Kasumi-1 (cell line): ENCODE results near the gene FAM234A.

Experiments
- DNase-seq, 2 experiments: peaks; one replicate each; lab custom pipeline; 2025; lab: John Stamatoyannopoulos, UW

The FAM234A gene

DNA sequence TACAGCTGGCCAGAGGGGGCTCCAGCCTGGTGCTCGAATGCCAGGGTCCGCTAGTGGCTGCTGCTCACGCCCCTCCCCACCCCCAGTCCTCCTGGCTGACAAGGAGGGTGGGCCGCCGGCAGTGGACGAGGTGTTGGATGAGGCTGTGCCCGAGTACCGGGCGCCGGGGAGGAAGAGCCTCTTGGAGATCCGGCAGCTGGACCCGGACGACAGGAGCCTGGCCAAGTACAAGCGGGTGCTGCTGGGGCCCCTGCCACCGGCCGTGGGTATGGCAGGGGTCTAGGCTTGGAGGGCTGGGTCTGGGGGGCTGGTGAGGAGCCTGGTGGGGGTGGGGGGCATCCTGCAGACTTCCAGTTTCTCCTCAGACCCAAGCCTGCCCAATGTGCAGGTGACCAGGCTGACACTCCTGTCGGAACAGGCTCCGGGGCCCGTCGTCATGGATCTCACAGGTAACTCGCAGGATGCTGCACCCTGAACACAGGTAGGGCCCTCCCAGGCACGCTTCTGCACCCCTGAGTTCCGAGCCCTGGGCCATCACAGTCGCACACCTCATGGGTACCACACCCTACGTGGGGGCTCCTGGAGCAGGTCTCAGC lies 47.1 kb downstream of the FAM234A start:
- no peak for DNase-seq

DNA sequence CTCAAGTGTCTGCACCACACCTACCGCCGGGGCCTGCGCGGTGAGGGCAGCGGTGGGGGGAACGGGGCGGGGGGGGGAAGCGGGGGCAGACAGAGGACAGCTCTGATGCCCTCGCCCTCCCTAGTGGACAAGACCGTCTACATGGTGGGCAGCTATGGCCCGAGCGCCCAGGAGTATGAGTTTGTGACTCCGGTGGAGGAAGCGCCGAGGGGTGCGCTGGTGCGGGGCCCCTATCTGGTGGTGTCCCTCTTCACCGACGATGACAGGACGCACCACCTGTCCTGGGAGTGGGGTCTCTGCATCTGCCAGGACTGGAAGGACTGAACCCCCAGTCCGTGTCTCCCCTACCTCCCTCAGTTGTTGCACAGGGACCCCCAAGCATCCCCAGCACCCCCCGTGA lies 47.9 kb downstream of the FAM234A start:
- no peak for DNase-seq

DNA sequence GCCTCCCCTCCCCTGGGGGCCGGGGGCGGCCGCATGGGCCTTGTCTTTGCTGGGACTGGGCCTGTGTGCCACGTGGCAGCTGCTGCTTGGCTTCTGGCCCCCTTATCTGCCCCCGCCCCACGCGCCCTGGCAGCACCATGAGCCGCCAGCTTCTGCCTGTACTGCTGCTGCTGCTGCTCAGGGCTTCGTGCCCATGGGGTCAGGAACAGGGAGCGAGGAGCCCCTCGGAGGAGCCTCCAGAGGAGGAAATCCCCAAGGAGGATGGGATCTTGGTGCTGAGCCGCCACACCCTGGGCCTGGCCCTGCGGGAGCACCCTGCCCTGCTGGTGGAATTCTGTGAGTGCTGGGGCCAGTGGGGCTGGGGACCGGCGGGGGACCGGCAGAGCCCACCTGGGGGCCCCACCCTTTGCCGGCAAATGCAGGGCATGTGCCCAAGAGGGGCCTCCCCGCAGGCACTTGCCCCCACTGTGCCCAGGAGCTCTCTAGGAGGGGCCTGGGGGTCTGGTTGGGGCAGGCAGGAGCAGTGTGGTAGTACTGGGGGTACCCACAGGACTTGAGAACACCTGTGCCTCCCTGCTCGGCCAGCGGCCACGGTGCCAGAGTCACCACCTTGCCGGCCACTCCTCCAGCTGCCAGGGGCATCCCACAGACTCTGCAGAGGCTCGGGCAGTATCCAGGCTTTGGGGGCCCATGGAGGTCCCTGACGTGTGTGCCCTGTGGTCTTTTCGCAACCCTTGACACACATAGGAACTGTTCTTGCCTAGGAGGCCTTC lies 48.6 kb downstream of the FAM234A start, which contains the start of gene PDIA2:
Gene PDIA2, plus strand, starts transcription at position 132 of the 773 bp plus-strand sequence. Its CDS starts 6 bp downstream, at position 138.
- no peak for DNase-seq

DNA sequence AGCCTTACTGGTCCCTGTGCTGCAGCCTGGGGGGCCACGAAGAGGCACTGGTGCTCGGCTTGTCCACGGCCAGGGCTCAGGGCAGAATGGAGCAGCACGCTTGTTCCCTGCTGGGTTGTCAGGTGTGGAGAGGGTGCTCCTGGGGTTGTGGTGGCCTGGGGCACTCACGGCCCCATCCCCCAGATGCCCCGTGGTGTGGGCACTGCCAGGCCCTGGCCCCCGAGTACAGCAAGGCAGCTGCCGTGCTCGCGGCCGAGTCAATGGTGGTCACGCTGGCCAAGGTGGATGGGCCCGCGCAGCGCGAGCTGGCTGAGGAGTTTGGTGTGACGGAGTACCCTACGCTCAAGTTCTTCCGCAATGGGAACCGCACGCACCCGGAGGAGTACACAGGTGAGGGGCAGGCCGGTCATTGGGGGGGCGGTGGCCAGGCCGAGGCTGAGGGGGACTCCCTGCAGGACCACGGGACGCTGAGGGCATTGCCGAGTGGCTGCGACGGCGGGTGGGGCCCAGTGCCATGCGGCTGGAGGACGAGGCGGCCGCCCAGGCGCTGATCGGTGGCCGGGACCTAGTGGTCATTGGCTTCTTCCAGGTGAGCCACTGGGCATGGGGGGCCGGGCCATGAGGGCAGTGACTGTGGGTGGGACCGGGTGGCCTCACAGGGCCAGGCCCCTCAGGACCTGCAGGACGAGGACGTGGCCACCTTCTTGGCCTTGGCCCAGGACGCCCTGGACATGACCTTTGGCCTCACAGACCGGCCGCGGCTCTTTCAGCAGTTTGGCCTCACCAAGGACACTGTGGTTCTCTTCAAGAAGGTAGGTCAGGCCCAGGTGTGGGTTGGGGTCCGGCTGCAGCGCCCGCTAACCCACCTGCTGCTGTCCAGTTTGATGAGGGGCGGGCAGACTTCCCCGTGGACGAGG lies 49.8 kb downstream of the FAM234A start:
- no peak for DNase-seq

DNA sequence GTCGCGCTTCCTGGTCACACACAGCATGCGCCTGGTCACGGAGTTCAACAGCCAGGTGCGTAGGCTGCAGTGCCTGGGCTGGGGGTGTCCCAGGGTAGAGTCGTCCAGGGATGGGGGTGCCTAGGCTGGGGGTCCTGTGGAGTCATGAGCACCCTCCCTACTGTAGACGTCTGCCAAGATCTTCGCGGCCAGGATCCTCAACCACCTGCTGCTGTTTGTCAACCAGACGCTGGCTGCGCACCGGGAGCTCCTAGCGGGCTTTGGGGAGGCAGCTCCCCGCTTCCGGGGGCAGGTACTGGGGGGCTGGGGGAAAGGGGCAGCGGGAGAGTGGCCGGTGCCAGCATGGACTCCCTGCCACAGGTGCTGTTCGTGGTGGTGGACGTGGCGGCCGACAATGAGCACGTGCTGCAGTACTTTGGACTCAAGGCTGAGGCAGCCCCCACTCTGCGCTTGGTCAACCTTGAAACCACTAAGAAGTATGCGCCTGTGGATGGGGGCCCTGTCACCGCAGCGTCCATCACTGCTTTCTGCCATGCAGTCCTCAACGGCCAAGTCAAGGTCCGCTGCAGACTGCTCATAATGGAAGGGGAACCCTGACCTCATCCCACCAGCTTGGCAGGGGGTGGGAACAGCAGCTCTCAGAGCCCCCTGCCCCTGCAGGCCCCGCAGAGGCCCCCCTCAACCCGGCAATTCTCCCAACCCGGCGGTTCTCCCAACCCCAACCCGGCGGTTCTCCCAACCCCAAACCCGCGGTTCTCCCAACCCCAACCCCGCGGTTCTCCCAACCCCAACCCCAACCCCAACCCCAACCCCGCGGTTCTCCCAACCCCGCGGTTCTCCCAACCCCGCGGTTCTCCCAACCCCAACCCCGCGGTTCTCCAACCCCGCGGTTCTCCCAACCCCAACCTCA lies 50.8 kb downstream of the FAM234A start:
- no peak for DNase-seq

DNA sequence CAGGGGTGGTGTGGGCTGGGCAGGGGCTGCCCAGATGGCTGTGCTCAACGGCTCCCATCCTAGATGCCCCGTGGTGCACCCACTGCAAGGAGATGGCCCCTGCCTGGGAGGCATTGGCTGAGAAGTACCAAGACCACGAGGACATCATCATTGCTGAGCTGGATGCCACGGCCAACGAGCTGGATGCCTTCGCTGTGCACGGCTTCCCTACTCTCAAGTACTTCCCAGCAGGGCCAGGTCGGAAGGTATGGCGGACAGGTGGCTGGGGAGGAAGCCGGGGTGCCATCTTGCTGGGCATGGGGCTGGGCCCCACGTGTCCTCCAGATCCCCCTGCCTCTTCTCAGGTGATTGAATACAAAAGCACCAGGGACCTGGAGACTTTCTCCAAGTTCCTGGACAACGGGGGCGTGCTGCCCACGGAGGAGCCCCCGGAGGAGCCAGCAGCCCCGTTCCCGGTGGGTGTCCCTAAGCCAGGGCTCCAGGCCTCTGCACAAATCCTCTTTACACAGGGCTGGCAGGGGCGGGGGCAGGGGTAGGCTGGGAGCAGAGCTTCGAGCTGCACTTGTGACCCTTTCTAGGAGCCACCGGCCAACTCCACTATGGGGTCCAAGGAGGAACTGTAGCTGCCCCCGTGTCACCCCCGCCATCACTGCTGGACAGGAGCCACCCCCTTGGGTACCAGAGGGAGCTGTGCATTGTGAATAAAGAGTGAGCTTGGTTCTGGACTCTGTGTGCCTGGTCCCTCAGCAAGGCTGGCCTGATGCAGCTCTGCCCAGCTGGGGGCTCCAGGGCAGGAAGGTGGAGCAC lies 52.1 kb downstream of the FAM234A start:
- no peak for DNase-seq

DNA sequence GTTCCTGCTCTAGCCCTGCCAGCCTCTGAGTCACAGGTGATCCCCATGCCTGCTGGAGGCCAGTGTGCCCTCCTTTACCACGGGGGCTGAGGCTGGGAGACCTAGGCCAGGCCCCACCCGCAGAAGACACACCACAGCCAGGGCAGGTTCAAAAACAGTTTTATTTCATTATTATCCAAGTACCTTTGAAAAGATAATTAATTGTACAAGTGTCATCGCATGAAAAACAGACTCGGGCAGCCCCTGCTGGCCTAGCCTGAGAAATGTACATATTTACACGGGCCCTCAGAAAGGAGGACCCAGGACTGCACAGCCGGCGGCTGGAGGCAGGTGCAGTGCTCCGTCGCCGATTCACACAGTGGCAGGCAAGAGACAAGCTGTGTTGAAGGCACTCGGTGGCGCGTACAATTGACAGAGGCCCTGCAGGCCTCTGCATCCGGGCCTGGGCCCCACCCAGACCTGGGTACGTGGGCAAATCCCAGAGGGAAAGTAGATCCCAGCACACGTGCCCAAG lies 52.7 kb downstream of the FAM234A start:
- DNase-seq: no peak

DNA sequence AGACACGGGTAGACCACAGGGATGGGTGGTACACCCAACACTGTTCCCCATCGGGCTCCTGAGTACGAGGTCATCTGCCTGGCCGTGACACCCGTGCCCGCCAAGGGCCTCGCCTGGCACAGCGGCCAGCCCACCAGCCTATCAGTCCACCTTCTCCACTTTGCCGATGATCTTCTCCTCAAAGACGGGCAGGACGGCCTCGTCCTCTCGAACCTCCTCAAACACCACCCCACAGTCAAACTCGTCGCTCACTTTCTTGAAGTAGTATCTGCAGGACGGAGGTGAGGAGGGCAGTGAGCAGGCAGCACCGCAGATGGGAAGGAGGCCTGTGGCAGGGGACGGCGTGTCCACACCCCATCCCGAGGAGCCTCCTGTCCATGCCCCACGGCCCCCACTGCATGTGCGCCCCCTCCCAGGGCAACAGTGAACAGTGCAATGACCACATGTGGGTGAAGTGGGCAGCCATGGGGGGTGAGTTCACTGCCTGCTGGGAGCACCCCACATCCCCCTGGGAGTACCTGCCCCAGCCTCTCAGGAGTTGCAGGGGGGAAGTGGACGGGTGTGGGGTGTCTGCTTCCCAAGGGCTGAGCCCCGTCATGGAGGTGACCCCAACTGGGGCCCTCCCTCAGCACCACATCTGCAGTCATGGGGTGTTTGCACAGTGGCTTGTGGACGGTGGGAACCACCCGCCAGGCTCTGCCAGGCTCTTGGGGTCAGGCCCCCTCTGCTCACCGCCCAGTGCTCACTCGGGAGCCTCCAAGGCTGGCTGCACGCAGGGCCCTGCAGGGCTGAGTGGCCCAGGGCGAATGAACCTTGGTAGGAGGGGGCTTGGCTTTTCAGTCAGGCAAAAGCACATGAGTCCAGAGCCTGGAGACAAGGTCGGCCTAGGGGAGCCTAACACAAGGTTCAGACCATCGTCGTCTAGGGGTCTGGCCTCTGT lies 53.6 kb downstream of the FAM234A start:
- DNase-seq: no peak

DNA sequence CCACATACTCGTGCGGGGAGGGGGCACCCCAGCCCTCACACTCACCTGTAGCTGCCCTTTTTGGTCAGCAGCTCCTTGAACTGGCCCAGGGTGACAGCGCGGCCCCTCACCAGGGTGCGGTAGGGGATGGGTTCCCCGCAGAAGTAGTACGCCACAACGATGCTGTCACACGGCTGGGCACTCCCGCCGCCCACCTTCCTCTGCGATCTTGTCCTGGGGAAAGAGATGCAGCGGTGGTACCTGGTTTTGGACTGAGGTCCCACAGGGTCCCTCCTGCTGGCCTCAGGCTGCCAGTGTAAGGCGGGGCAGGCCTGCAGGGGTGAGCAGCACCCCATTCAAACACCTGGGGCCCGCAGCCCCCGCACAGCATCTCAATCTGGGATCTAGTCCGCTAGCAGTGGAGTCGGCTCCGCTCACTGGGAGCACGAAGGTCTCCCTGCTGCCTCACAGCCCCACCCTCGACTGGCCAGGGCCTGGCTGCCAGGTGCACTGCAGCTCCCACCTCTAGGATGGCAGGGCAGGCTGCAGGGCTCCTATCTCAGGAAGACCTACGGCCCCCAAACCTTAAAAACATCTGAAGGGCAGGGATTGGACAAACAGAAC lies 54.9 kb downstream of the FAM234A start:
- no peak for DNase-seq

DNA sequence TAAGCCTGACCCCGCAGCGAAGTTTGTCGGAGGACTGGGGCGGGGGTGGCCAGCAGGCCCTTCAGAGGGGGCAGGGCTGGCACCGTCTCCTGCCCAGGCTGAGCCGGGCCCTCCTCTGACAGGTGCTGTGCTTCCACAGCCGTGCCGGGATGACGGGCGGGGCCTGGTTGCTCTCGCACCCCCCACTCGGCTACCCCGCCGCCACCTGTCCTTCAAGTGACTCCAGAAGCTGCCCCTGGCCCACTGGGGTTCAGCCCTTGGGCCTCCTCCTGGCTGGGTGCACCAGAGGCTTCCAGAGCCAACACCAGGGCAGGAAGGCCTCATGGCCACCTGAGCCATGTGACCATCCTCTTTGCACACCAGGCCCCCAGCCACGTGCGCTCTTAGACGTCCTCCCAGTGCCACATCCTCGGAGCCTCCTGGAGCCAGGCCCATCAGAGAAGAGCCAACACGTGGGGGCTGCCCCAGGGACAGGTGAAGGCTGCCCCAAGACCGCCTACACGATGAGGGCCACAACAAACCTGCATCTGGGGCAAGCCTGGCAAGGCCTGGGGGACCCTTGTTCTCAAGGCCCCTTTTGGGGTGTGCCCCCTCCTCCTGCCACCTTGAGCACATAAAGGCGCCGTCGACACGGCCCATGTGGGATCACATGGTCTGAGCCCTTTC lies 55.5 kb downstream of the FAM234A start:
- DNase-seq: no peak

DNA sequence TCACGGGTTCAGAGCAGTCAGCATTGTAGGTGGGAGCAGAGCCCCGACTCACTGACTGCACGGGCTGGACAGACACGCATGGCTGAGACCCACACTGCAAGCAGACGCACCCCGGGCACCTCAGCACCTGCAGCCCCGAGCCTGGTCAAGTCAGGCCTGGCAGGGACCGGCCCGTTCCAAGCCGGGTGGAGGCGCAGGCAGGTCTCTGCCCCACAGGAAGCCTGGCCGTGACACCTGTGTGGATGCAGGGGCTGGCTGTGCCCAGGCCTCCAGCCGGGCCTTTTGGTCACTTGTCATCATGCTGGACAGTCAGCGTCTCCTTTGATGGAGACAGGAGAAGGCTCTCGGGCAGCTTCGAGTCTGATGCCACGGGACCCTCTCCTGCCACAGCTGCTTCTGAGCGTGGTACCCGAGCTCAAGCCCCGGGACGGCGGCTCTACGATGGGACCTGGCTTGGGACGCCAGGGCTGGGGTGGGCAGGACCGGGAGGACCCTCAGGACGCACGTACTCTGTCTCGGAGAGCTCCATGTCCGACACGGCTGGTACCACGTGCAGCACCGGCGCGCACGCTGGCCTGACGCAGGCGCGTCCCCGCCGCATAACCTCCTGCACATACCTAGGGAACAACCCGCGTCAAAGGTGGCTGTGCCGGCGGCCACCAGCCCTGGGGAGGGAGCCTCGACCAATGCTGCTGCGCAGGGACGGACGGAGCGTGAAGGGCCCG lies 56.2 kb downstream of the FAM234A start:
- DNase-seq: no peak

DNA sequence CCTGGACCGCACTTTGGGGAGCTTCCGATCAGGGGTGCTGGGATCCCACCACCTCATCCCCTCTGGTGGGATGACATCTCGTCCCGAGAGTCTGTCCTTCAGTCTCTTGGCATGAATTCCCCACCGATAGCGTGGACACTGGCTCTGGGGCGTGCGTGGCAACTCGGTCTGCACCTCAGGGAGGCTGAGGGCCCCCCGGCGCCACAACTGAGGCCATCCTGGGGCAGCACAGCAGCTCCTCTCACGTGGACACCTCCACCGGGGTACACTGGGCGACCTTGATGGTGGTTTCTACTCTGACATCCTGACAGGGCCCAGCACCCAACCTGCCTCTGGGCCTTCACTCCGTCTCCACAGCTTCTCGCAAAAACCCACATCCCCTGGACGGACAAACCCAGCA lies 56.9 kb downstream of the FAM234A start:
- DNase-seq: no peak

DNA sequence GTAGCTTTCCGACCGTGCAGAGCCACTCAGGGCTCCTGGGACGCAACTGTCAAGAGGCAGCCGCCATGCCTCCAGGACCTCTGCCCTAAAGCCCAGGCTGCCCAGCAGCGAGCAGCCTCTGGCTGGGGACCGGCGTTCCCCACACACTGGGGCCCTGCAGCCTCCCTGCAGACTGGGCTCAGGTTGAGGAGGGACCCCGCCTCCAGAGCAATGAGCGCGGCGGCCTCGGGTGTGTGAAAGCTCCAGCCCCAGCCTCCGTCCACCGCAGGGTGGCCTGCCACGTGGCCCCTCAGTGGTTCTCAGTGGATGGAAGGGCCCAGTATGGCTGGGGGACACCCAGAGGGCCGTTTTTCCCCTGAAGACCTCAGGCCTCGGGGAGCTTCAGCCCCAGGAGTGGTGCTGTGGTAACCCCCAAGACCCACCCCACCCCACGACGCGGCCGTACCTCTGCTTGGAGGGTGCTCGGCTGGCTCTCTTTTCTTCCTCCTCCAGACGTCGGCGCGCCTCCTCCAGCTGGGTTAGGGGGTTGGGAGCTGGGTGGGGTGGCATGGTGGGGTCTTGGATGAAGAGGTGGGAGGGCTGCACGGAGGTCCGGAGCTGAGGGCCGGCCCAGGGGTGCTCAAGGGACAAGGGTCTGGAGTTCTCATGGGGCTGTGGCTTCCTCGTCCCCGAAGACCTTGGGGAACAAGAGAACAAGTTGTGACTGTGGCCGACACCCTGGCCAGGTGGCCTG lies 58.6 kb downstream of the FAM234A start:
- DNase-seq: no peak

DNA sequence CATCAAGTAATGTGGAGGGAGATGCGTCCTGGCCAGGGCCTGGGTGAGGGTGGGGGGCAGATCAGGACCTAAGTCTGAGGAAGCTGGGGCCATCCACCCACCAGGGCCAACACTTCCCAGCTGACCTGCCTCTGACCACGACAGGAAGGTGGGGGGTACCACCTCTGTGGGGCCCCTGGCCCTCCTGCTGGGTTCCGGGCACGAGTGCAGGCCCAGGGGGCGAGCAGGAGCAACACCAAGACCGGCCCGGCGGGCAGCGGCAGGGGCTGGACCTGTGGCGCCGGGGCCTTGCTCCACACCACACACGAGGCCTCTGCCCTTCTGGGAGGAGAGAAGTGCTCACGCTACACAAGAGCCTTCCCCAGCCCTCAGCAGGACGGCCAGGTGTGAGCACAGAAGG lies 61.7 kb downstream of the FAM234A start:
- no peak for DNase-seq

DNA sequence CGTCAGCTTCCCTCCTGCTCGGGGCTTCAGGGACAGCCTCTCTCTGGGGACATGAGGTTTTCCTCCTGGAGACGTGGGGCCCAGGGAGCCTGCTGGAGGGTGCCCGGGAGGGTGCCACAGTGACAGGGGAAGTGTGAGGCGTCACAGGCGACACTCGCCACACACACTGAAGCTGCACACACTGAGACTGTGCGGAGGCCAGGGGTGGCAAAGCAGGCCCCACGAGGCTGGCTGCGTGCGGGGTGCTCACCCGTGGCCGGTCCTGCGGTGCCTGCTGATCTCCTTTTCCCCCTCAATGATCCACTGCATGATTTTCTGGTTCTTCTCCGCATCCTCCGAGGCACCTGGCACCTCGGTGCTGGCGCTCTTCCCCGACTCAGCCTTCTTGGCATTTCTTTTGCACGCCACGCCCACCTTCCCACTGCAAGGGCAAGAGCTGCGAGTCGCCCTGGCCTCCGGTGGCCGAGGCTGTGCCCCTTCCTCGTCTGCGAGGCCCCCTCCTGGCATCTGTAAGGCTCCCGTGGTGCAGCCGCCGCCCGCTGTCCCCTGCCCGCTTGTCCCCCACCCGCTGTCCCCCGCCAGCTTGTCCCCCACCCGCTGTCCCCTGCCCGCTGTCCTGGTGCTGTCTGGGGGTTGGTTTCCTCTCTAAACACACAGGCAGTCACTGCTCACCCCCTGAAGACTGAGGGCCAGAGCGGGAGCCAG lies 62.3 kb downstream of the FAM234A start:
- DNase-seq: no peak

DNA sequence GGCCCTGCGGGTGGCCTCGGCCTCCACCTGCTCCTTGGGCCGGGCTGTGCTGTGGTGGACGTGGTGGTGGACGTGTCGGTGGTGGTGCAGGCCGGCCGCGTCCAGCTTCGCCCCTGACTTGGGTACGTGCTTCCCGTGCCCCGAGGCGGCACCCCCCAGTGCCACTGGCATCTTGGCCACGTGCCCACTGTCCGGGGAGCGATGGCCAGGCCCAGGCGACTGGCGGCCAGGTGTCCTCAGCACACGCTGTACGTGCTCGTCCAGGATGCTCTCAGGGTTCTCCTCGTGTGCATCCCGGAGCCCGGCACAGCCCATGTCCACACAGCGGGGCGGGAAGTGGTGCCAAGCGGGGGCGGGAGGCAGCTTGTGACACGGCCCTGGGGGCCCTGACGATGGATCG lies 63.2 kb downstream of the FAM234A start:
- DNase-seq: no peak
